Progenitor cell of endocrine pancreas (in vitro differentiated cells): ENCODE measurements around the gene FAF1. TPM values are rescaled to one million over a fixed set of nuclear protein-coding genes. Genes with fewer than 3 reads are reported as not detected.

Experiments used
- DNase-seq: peaks from one replicate; pipeline ENCODE4 v3.0.0; 2021; ENCODE audit warnings: low spot score; ENCODE audit not compliant: unreplicated experiment
- H3K27ac Mint-ChIP-seq: 2 replicates; pipeline ENCODE4 v1.8.0; 2021; ENCODE audit warnings: mild to moderate bottlenecking, moderate library complexity, mixed read lengths
- H3K27me3 Mint-ChIP-seq: 2 replicates; pipeline ENCODE4 v1.8.0; 2021; ENCODE audit warnings: mixed read lengths
- H3K36me3 Mint-ChIP-seq: 2 replicates; pipeline ENCODE4 v1.8.0; 2022; ENCODE audit warnings: mixed read lengths; ENCODE audit not compliant: insufficient read depth
- H3K4me1 Mint-ChIP-seq: 2 replicates; pipeline ENCODE4 v1.8.0; 2021; ENCODE audit warnings: low read depth, mixed read lengths
- H3K4me3 Mint-ChIP-seq: 2 replicates; pipeline ENCODE4 v1.8.0; 2021; ENCODE audit warnings: low read depth, mild to moderate bottlenecking, moderate library complexity, mixed read lengths
- H3K9me3 Mint-ChIP-seq: 2 replicates; pipeline ENCODE4 v1.8.0; 2021; ENCODE audit warnings: low read depth, mixed read lengths
- total RNA-seq: library from RNA; stranded (reverse); gene quantifications from 2 replicates; pipeline ENCODE4 v1.2.1, GENCODE V29; 2021
- TF ChIP-seq, protein P1 (sequence below): fragments of 200-600 bp; sonication (generic); IDR thresholded peaks from one replicate; pipeline ENCODE4 v1.5.0; 2021; ENCODE audit warnings: antibody characterized with exemption, mild to moderate bottlenecking; ENCODE audit not compliant: unreplicated experiment

Gene FAF1
- total RNA-seq, 1 donor from 2014 or later = 49.0 TPM

DNA sequence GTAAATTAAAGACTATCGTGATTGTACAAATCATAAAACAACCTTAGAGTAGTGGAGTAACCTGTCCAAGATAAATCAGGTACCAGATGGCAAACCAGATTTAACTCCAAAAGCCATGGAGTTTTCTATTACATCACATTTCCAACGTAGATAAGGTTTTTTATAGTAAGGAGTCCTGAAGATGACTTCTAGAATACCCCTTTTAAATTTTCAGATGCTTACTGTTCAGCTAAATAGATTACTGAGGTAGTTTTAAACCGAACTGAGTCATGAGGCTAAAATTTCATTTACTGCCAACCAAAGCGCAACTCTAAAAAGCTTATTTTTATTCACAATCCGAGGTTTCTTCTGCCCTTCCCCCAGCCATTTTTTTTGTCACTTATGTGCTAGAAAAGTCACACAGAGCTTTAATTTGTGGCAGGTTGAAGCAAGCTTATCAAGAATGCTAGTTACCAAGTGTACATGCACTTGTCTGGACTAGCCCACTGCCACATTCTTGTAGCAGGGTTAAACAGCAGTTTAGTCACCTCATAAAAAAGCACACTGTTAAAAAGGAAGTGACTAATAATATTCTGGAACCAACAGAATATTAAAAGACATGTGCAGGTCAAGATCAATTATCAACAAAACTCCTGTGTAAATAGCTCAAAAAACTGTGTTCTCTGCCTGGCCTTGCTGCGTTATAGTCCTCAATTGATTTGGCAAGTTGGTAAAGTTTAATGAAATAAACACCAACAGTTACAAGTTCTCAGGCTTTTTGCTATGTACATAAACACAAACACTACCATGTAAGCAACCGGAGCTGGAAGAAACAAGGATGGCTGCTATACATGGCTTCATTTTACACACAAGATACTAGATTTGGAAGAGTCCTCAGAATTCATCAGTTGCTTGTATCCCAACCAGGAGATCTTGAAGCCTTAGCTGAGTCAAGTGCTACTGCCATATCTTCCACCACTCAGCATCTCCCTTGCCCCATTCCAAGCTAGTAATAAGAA is 356.5 kb downstream of the FAF1 start:
- no peaks in the 10 kb centered on the region for H3K36me3 Mint-ChIP-seq
- peak overlapping the region; percentile 34 for H3K27ac Mint-ChIP-seq
- H3K4me1 Mint-ChIP-seq = peaks cover 9% of the 10 kb centered on the region
- no peaks in the 10 kb centered on the region for H3K27me3 Mint-ChIP-seq
- DNase-seq = no peak
- H3K9me3 Mint-ChIP-seq = no peaks in the 10 kb centered on the region
- TF ChIP-seq, protein P1, sequence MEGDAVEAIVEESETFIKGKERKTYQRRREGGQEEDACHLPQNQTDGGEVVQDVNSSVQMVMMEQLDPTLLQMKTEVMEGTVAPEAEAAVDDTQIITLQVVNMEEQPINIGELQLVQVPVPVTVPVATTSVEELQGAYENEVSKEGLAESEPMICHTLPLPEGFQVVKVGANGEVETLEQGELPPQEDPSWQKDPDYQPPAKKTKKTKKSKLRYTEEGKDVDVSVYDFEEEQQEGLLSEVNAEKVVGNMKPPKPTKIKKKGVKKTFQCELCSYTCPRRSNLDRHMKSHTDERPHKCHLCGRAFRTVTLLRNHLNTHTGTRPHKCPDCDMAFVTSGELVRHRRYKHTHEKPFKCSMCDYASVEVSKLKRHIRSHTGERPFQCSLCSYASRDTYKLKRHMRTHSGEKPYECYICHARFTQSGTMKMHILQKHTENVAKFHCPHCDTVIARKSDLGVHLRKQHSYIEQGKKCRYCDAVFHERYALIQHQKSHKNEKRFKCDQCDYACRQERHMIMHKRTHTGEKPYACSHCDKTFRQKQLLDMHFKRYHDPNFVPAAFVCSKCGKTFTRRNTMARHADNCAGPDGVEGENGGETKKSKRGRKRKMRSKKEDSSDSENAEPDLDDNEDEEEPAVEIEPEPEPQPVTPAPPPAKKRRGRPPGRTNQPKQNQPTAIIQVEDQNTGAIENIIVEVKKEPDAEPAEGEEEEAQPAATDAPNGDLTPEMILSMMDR = no peak
- H3K4me3 Mint-ChIP-seq = no peak overlapping the region

DNA sequence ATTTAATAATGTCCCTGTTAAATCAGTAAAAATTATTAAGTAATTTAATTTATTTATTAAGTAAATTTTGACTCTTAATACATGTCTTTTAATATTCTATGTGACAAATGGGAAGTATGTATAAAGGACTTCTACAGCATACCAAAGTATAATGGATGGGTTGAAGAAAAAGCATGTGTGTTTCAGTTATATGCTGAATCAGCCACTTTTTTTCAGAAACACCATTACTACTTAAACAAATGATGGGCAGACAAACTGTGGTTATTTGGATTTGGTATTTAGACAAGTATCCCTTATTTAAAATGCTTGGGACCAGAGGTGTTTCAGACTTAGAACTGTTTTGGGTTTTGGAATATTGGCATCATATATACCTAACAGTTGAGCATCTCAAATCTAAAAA is 360.5 kb downstream of the FAF1 start:
- TF ChIP-seq, protein P1 = no peak
- Mint-ChIP-seq H3K36me3 (peaks cover 1% of the 10 kb centered on the region), H3K4me1 (peaks cover 9% of the 10 kb centered on the region), H3K9me3 (no peaks in the 10 kb centered on the region), H3K27me3 (no peaks in the 10 kb centered on the region), H3K4me3 (no peak overlapping the region), H3K27ac (no peak overlapping the region)
- no peak for DNase-seq

DNA sequence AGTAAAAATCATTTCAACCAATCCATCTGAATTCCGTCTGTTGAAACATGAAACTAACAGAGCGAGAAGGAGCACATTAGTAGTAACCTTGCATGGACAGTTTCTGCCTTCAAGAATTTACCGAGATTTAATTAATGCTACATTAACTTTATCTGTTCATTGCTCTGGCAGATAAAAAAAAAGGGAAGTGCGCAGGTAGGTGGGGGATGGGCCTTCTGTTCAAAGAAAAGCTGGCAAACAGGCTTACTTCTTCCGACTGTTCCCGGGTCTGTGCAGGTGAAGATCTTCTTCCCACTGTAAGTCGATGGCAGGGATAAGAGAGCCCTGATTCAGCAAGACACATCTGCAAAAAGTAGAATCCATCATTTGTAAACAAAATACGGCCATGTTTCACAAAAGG is 364.2 kb downstream of the FAF1 start:
- no peak for DNase-seq
- TF ChIP-seq, protein P1 = no peak
- Mint-ChIP-seq H3K4me1 (no peaks in the 10 kb centered on the region), H3K27ac (no peak overlapping the region), H3K27me3 (no peaks in the 10 kb centered on the region), H3K4me3 (no peak overlapping the region), H3K9me3 (no peaks in the 10 kb centered on the region), H3K36me3 (peaks cover 6% of the 10 kb centered on the region)

DNA sequence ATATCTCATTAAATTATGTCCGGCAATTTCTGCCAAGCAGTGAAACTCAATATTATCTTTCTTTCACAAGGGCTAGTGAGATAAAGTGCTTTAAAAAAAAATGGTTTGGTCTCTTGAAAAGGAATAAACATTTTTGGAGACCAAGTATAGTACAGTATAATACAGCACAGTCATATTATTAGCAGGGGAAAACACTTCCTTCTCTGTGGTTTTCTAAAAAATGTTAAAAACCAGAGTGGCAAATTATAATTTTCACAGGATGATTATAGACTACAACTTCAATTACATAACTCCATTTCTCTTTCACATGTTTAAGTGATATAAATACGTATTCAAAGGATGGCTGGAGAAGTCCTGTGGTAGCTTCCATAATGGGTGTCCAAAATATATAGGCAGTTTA is 366.6 kb downstream of the FAF1 start:
- no peak for DNase-seq
- H3K4me3 Mint-ChIP-seq = no peak overlapping the region
- no peaks in the 10 kb centered on the region for H3K27me3 Mint-ChIP-seq
- H3K9me3 Mint-ChIP-seq = no peaks in the 10 kb centered on the region
- H3K36me3 Mint-ChIP-seq = peaks cover 6% of the 10 kb centered on the region
- no peak overlapping the region for H3K27ac Mint-ChIP-seq
- no peaks in the 10 kb centered on the region for H3K4me1 Mint-ChIP-seq
- TF ChIP-seq, protein P1 = no peak

DNA sequence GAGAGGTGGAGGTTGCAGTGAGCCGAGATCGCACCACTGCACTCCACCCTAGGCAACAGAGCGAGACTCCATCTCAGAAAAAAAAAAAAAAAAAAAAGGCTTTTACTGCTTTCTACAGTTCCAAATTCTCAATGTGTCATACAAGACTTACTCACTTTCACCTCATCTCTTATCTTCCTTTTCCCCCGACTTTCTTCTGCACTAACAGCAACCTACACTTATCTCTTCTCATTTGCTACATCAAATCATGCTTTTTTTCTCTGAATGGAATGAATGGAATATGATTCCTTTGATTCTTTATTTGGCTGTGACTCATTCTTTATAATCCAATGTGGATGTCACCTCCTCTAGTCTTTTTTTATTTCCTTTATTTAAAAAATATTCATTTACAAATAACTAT is 368.5 kb downstream of the FAF1 start:
- no peak for DNase-seq
- Mint-ChIP-seq H3K27me3 (no peaks in the 10 kb centered on the region), H3K27ac (no peak overlapping the region), H3K9me3 (no peaks in the 10 kb centered on the region), H3K4me3 (no peak overlapping the region), H3K4me1 (no peaks in the 10 kb centered on the region), H3K36me3 (peaks cover 6% of the 10 kb centered on the region)
- TF ChIP-seq, protein P1 = no peak
